Fibroblast of lung (primary cell): Measurements from ENCODE around the gene RNASE13.

Experiments
- EZH2 ChIP-seq: IDR thresholded peaks from 2 replicates; pipeline ENCODE4 v1.5.1; 2012; ENCODE audit warnings: low read length, control low read depth, mild to moderate bottlenecking; ENCODE audit errors: missing control alignments
- TF ChIP-seq, protein P1 (sequence below), 2 donors: IDR thresholded peaks in 1 of 2; conservative IDR thresholded peaks in 1 of 2; 1 replicate in 1 of 2; 2 replicates in 1 of 2; pipeline ENCODE4 v1.5.1; 2011 to 2012; ENCODE audit warnings: low read length in 2 of 2, control low read depth in 1 of 2, inconsistent platforms in 1 of 2, low read depth in 1 of 2, mild to moderate bottlenecking in 1 of 2

DNA sequence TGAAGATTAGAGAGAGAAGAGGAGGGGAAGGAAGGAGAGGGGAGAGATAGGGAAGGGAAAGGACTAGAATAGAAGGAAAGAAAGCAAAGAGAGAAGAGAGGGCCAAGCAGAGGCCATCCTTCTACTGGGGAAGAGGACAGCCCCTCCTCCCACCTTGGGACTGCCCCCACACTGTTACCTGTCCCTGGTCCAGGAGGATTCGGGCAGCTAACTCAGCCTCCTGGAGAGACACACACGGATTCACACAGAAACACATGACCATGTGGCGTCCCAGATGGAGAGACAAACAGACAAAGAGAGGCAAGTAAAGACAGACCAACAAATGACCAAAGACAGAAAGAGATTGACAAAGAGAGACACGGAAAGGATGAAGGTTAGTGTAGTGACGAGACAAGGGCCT lies 11.9 kb downstream of the RNASE13 start:
- TF ChIP-seq, protein P1, sequence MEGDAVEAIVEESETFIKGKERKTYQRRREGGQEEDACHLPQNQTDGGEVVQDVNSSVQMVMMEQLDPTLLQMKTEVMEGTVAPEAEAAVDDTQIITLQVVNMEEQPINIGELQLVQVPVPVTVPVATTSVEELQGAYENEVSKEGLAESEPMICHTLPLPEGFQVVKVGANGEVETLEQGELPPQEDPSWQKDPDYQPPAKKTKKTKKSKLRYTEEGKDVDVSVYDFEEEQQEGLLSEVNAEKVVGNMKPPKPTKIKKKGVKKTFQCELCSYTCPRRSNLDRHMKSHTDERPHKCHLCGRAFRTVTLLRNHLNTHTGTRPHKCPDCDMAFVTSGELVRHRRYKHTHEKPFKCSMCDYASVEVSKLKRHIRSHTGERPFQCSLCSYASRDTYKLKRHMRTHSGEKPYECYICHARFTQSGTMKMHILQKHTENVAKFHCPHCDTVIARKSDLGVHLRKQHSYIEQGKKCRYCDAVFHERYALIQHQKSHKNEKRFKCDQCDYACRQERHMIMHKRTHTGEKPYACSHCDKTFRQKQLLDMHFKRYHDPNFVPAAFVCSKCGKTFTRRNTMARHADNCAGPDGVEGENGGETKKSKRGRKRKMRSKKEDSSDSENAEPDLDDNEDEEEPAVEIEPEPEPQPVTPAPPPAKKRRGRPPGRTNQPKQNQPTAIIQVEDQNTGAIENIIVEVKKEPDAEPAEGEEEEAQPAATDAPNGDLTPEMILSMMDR (conservative IDR thresholded peaks at IDR 0.05 in 1 of 2, IDR thresholded peaks at IDR 0.05 in 1 of 2; ENCODE audit: low read depth in 1 of 2, low read length in 2 of 2) = no peak
- TF ChIP-seq EZH2 = no peak
